Measurements from ENCODE around the gene SMIM31. TPM values are rescaled to one million over a fixed set of nuclear protein-coding genes. Genes with fewer than 3 reads are reported as not detected.
A peak's percentile ranks its signal among the peaks of the same experiment; 100 is the strongest.

SMIM31 gene
- total RNA-seq (not detected), polyA plus RNA-seq (ENCODE audit: insufficient read depth, low read depth, low replicate concordance) (not detected)
- long read RNA-seq, donor 1, result 0 reads
- long read RNA-seq, donor 2, result 0 reads

DNA sequence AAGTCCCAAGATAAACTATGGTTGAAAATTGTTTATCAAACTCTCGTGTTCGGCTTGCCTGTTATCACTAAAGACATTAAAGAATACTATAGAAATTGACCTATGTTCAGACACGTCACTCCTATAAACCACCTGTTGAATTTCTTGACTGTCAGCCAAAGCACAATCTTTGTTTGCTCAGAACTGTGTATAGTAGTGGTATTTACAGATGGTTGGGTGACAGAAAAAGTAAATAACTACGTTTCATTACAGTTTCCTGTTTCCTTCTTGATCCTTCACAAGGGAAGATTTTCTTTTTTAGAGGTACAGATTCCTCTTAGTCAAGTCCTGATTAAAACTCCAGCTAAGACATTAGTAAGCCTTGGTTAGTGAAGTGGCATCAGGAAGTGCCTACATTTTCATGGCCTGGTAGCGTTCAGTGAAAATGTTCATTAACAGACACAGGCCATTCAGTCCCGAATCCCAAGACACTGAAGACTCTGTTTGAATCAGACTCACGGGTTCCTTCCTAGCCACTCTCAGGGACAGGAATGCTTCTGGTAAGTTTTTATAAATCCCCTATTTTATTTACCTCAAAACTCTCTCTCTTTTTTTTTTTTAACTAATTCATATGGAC is at the start of gene SMIM31:
SMIM31 (plus strand) TSS at position 259 of the 616 bp plus-strand sequence. CDS start 16,313 bp downstream, outside the sequence.
- TF ChIP-seq, protein P1, sequence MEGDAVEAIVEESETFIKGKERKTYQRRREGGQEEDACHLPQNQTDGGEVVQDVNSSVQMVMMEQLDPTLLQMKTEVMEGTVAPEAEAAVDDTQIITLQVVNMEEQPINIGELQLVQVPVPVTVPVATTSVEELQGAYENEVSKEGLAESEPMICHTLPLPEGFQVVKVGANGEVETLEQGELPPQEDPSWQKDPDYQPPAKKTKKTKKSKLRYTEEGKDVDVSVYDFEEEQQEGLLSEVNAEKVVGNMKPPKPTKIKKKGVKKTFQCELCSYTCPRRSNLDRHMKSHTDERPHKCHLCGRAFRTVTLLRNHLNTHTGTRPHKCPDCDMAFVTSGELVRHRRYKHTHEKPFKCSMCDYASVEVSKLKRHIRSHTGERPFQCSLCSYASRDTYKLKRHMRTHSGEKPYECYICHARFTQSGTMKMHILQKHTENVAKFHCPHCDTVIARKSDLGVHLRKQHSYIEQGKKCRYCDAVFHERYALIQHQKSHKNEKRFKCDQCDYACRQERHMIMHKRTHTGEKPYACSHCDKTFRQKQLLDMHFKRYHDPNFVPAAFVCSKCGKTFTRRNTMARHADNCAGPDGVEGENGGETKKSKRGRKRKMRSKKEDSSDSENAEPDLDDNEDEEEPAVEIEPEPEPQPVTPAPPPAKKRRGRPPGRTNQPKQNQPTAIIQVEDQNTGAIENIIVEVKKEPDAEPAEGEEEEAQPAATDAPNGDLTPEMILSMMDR (IDR thresholded peaks at IDR 0.05), result no peak
- H3K27me3 ChIP-seq, result no peaks in the 10 kb centered on the region
- no peaks in the 10 kb centered on the region for H3K4me1 ChIP-seq
- no peaks in the 10 kb centered on the region for H3K36me3 ChIP-seq (ENCODE audit: low read depth, missing control alignments)
- no peak within 1 kb of the TSS for H3K27ac ChIP-seq
- intact Hi-C loops (cut with DNase I; ENCODE audit: low total_unique reads), result no loop called here
- no peaks in the 10 kb centered on the region for H3K9me3 ChIP-seq
- DNase-seq, result no peak
- no peak within 1 kb of the TSS for H3K4me3 ChIP-seq
- WGBS, 2 donors, result 77 to 78% methylated on average over 7 of the region's 7 CpGs

GRCh38 chr4:164706675-164707074 is 47.3 kb upstream of the SMIM31 start:
- intact Hi-C loops (cut with DNase I; ENCODE audit: low total_unique reads), result no loop called here

DNA sequence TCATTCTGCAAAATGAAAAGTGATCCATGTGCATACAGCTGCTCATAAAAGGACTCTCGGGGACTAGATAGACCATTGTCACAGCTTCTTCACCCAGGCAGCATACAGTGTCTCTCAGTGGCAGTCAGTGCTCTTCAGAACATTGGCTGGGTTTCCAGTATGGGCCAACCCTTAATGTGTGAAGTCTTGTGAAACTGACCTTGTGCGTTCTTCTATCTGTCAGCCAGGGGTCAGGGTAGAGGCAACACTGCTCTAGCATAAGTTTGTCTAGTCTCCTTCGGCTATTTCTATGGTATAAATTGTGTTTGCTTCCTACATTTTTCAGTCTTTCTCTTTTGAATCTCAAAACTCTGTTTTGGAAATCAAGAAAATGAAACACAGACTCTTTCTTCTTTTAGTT is 37.0 kb upstream of the SMIM31 start:
- H3K27ac ChIP-seq, result no peak overlapping the region
- no peaks in the 10 kb centered on the region for H3K27me3 ChIP-seq
- TF ChIP-seq POLR2A (IDR thresholded peaks at IDR 0.05), result no peak
- TF ChIP-seq, protein P1 (IDR thresholded peaks at IDR 0.05), result peak in 1 of 3 experiments; percentile 10
- DNase-seq, result peak; percentile 25
- no peaks in the 10 kb centered on the region for H3K9me3 ChIP-seq
- intact Hi-C loops (cut with DNase I; ENCODE audit: low total_unique reads), result no loop called here
- WGBS, 2 donors, result 73 to 85% methylated on average over 3 of the region's 3 CpGs
- no peak overlapping the region for H3K4me3 ChIP-seq
- no peaks in the 10 kb centered on the region for H3K36me3 ChIP-seq (ENCODE audit: low read depth, missing control alignments)
- H3K4me1 ChIP-seq, result no peaks in the 10 kb centered on the region

More at GRCh38 chr4:164706675-164707074, 47.3 kb upstream of the SMIM31 start:
- Histone ChIP-seq H3K9me3 (no peaks in the 10 kb centered on the region), H3K4me3 (no peak overlapping the region), H3K27ac (no peak overlapping the region), H3K4me1 (no peaks in the 10 kb centered on the region), H3K27me3 (no peaks in the 10 kb centered on the region), H3K36me3 (ENCODE audit: low read depth, missing control alignments) (no peaks in the 10 kb centered on the region)
- no peak for DNase-seq
- TF ChIP-seq, protein P1 (IDR thresholded peaks at IDR 0.05), result no peak
- TF ChIP-seq POLR2A (IDR thresholded peaks at IDR 0.05), result no peak
- 70 to 85% methylated on average over 2 to 4 of the region's 4 CpGs for WGBS, 2 donors

DNA sequence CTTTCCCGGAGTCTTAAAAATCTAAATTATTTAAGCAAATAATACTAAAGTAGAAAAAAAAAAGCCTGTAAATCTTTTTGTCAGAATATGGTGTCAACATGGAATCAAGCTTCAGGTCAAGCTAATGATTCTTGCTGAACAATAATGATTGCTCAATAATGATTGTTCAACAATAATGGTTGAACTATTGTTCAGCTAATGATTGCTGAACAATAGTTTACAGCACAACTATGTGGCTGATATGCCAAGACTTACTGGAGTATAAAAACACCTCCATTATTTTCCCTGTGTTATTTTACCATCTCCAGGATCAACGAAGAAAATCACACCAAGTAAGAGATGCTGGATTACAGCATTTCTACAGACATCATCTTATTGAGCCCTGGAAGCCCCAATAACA is 35.1 kb upstream of the SMIM31 start:
- Histone ChIP-seq H3K36me3 (ENCODE audit: low read depth, missing control alignments) (no peaks in the 10 kb centered on the region), H3K27ac (no peak overlapping the region), H3K27me3 (no peaks in the 10 kb centered on the region), H3K4me3 (no peak overlapping the region), H3K9me3 (no peaks in the 10 kb centered on the region), H3K4me1 (no peaks in the 10 kb centered on the region)
- WGBS, 2 donors, result 93% methylated on average over 2 of the region's 2 CpGs
- TF ChIP-seq, protein P1 (IDR thresholded peaks at IDR 0.05), result no peak
- TF ChIP-seq POLR2A (IDR thresholded peaks at IDR 0.05), result no peak
- intact Hi-C loops (cut with DNase I; ENCODE audit: low total_unique reads), result no loop called here
- DNase-seq, result no peak

DNA sequence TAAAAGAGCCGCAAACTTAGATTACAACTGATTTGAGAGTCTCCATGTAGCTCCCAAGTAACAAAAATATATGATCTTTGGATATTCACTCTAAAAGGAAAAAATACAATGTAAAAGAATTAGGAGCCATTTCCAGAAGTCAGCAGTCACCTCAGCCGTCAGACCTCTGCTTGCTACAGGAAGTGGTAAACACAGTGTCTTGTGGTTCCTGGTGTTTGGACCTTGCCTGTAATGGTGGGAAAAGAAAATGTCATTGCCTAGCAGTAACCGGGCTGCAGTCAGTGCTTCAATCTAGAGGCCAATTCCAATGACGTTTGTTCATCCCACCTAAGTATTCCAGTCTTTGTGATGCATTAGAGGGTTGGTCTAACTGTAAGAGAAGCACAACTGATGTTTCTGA is 28.9 kb upstream of the SMIM31 start:
- 80 to 82% methylated on average over 4 of the region's 4 CpGs for WGBS, 2 donors
- no peaks in the 10 kb centered on the region for H3K4me1 ChIP-seq
- no peak overlapping the region for H3K4me3 ChIP-seq
- intact Hi-C loops (cut with DNase I; ENCODE audit: low total_unique reads), result no loop called here
- no peaks in the 10 kb centered on the region for H3K9me3 ChIP-seq
- no peaks in the 10 kb centered on the region for H3K36me3 ChIP-seq (ENCODE audit: low read depth, missing control alignments)
- no peaks in the 10 kb centered on the region for H3K27me3 ChIP-seq
- no peak overlapping the region for H3K27ac ChIP-seq
- no peak for DNase-seq
- TF ChIP-seq POLR2A (IDR thresholded peaks at IDR 0.05), result no peak
- TF ChIP-seq, protein P1 (IDR thresholded peaks at IDR 0.05), result no peak
